Peyer's patch (tissue), 4 donors: ENCODE measurements around the gene CLIP4.

Experiments
- POLR2A ChIP-seq, 2 donors: fragments of 450-650 bp; IDR thresholded peaks; one replicate each; pipeline ENCODE4 v1.5.1; 2017; ENCODE audit warnings: antibody characterized with exemption in 2 of 2, mild to moderate bottlenecking in 2 of 2, moderate library complexity in 2 of 2
- TF ChIP-seq, protein P1 (sequence below), 6 experiments: fragments of 450-650 bp in 4 of 6; fragments of 200-600 bp in 2 of 6; sonication (generic) in 1 of 6; IDR thresholded peaks; one replicate each; pipeline ENCODE4 v1.5.1; 2017 to 2019; ENCODE audit warnings: antibody characterized with exemption in 6 of 6, mild to moderate bottlenecking in 3 of 6, moderate library complexity in 1 of 6

DNA sequence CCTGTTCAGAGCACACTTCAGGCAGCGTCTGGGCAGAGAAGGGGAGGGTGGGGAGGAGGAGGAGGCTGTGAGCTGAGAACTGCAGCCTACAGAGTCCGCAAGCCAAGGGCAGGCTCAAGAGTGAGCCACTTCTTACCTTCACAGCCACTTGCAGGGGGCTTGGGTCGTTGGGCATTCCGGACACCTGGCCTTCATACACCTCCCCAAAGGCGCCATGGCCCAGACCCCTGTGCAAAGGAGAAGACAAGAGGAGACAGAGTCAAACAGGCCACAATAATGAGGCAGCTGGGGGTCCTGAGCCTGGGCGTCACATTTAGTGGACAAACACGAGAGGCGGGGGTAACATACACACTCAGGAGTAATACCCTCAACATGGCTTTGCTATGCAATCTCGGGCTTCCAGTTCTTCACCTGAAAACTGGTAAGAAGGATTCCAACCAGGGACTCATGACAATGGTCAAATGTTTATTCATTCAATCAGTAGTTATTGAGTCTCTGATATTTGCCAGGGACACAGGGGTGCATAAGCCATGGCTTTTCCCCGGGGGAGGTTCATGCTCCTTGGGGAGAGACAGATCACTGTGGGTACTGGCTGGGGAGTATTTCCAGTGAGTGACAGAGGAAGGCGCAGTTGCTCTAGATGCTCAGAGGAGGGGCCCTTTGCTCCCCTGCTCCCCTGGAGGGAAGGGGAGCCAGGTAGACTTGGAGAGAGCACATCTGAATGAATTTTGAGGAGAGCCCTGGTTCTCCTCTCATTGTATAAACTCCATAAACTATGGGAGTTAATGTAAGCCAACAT is 107.4 kb downstream of the CLIP4 start:
- TF ChIP-seq, protein P1, sequence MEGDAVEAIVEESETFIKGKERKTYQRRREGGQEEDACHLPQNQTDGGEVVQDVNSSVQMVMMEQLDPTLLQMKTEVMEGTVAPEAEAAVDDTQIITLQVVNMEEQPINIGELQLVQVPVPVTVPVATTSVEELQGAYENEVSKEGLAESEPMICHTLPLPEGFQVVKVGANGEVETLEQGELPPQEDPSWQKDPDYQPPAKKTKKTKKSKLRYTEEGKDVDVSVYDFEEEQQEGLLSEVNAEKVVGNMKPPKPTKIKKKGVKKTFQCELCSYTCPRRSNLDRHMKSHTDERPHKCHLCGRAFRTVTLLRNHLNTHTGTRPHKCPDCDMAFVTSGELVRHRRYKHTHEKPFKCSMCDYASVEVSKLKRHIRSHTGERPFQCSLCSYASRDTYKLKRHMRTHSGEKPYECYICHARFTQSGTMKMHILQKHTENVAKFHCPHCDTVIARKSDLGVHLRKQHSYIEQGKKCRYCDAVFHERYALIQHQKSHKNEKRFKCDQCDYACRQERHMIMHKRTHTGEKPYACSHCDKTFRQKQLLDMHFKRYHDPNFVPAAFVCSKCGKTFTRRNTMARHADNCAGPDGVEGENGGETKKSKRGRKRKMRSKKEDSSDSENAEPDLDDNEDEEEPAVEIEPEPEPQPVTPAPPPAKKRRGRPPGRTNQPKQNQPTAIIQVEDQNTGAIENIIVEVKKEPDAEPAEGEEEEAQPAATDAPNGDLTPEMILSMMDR (IDR thresholded peaks at IDR 0.05), result no peak
- TF ChIP-seq POLR2A (IDR thresholded peaks at IDR 0.05), result no peak
